HG03135 (cell line): ENCODE results near the gene KRT31.
"Not testable (repeated sequence)": the region's sequence is repeated elsewhere in the genome, so short reads cannot be mapped to it uniquely, and the experiment has no call there.

Experiments used
- ATAC-seq: cut with Tn5 transposase; IDR thresholded peaks from one replicate; pipeline ENCODE4 v1.9.1; 2021; ENCODE audit warnings: mild to moderate bottlenecking, moderate library complexity; ENCODE audit not compliant: unreplicated experiment

KRT31 gene

DNA sequence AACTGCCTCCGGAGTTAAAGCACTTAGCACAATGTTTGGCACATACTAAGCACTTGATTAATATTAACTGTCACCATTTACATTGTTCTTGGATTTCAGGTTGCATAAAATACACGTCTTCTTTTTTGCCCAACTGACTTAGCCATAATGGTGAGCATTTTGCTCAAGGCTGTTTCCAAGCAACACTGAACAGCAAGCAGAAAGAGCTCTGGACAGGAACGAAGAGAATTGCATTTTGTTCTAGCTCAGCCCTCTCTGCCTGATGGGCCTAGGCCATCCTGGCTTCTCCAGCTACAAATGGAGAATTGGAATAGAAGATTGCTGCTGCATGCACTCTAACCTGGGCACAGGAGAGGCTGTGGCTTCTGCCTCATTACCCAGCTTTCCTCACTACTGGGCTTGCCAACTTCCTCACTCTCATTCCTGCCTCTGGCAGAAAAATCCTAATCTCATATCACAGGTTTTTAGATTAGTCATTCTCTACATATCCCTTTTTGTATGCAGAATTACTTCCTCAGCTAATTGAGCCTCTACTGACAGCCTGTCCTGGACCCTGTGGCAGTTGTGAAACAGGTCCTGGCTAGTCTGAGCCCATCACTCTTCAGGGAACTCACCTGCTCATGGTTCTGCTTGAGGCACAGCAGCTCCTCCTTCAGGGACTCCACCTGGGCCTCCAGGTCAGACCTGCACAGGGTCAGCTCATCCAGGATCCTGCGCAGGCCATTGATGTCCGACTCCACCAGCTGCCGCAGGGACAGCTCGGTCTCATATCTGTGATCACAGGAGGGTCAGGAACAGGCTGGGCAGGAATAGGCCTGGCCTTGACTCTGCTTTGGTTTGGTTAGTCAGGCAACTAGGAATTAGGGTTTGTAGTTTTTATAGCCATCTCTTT lies 49.3 kb downstream of the KRT31 start:
- ATAC-seq, result no peak

DNA sequence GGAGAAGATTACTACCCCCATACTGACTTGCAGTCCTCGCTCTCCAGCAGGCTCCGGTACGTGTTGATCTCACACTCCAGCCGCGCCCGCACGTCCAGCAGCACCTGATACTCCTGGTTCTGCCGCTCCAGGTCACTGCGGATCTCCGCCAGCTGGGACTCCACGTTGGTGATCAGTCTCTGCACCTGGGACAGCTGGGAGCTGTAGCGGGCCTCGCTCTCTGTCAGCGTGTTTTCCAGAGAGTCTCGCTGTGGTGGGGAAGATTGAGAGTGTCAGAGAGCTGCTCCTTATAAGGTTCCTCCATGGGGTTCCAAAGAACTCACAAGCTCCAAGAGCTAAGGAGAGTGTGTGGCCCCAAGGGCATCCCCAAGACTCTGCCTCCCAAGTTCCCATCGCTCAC lies 51.0 kb downstream of the KRT31 start:
- not testable (repeated sequence) for ATAC-seq

DNA sequence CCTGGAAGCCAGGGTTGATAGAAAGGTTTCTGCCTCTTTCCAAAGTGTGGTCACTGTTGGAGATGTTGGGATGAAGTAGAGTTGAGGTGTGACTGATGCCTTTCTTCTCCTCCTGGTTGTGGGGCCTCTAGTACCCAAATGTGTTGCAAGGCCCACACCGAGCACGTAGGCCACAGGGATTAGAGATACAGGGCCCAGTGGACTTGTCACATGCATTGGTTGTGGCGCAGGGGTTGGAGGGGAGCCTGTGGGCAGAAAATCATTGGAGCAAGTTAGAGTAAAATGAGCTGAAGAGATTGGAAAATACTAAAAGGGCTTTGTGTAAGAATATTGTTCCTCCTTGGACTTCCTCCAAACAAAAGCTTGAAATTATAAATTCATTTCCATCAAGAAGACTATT lies 51.4 kb downstream of the KRT31 start:
- no peak for ATAC-seq
